Measurements from ENCODE around the gene GLI1. TPM values are rescaled to one million over a fixed set of nuclear protein-coding genes. Genes with fewer than 3 reads are reported as not detected.

The GLI1 gene
- total RNA-seq, 1 experiment from 2014 or later, result 25.8 TPM

GRCh38 chr12:57481671-57482070 lies 22.1 kb downstream of the GLI1 start:
- no CpG with 5 or more reads among the region's 1 CpG for WGBS (ENCODE audit: extremely low coverage, insufficient read length, low lambda C conversion rate)
- H3K4me1 ChIP-seq (ENCODE audit: insufficient read depth, low read length), result peaks cover 3% of the 10 kb centered on the region; the same call in 1 of the 2 replicates
- no peak overlapping the region for H2BK12ac ChIP-seq (ENCODE audit: insufficient read length, low read depth, low read length)
- H3K9ac ChIP-seq (ENCODE audit: extremely low read depth, insufficient read length, low read length), result no peak overlapping the region
- no peak overlapping the region for H3K4ac ChIP-seq (ENCODE audit: low read depth, low read length)
- Mint-ChIP-seq H3K27me3 (ENCODE audit: low read depth) (peaks cover 34% of the 10 kb centered on the region), H3K36me3 (ENCODE audit: insufficient read depth in 1 of 3, low read depth in 3 of 3) (no peaks in the 10 kb centered on the region; a peak in 1 of 7 replicates), H3K9me3 (no peaks in the 10 kb centered on the region), H3K4me1 (peaks cover 23 to 27% of the 10 kb centered on the region in 2 experiments), H3K27ac (peak overlapping the region in 2 of 3 experiments; percentile 15 to 17; a peak in 1 of 7 replicates), H3K4me3 (no peak overlapping the region)
- no peak overlapping the region for H2BK5ac ChIP-seq (ENCODE audit: insufficient read length, low read length)
- no peaks in the 10 kb centered on the region for H3K23me2 ChIP-seq (ENCODE audit: insufficient read length, low read depth, low read length, poor library complexity, severe bottlenecking)
- H4K5ac ChIP-seq (ENCODE audit: insufficient read length, low read depth, low read length), result no peak overlapping the region
- no peaks in the 10 kb centered on the region for H3K9me3 ChIP-seq (ENCODE audit: control insufficient read depth, low read depth, low read length)
- H3K27me3 ChIP-seq (ENCODE audit: insufficient read depth, low read length), result peaks cover 6% of the 10 kb centered on the region; the same call in 1 of the 2 replicates
- H3K23ac ChIP-seq (ENCODE audit: insufficient read length, low read depth, low read length), result no peak overlapping the region
- H3K79me1 ChIP-seq (ENCODE audit: insufficient read depth, low read depth, low read length, poor library complexity, severe bottlenecking), result no peaks in the 10 kb centered on the region
- no peak overlapping the region for H3K4me2 ChIP-seq (ENCODE audit: insufficient read depth, insufficient read length, low read length)
- H4K91ac ChIP-seq (ENCODE audit: insufficient read length, low read depth, low read length), result no peak overlapping the region
- H3K14ac ChIP-seq (ENCODE audit: insufficient read depth, low read length), result no peak overlapping the region
- H4K20me1 ChIP-seq (ENCODE audit: control insufficient read depth, insufficient read depth, insufficient read length), result peaks cover 3% of the 10 kb centered on the region
- no peak for DNase-seq
- H3T11ph ChIP-seq (ENCODE audit: low read length), result no peak overlapping the region
- H3K18ac ChIP-seq (ENCODE audit: insufficient read length, low read depth, low read length), result no peak overlapping the region
- no peak overlapping the region for H2AFZ ChIP-seq (ENCODE audit: low read length)
- no peak overlapping the region for H4K8ac ChIP-seq (replicated peaks; ENCODE audit: insufficient read length, low read depth, low read length)
- no peaks in the 10 kb centered on the region for H3K79me2 ChIP-seq (ENCODE audit: insufficient read depth, low read length)
- H2BK20ac ChIP-seq (ENCODE audit: low read depth, low read length, poor library complexity, severe bottlenecking), result no peak overlapping the region
- H2AK5ac ChIP-seq (ENCODE audit: insufficient read length, low read length), result no peak overlapping the region
- H3K56ac ChIP-seq (ENCODE audit: insufficient read length, low read depth, low read length), result no peak overlapping the region
- H3K27ac ChIP-seq (ENCODE audit: insufficient read length, low read depth, low read length), result no peak overlapping the region
- no peak for TF ChIP-seq CTCF (conservative IDR thresholded peaks at IDR 0.05)
- no peak overlapping the region for H2BK120ac ChIP-seq (ENCODE audit: low read depth, low read length, poor library complexity, severe bottlenecking)
- no peak overlapping the region for H2BK15ac ChIP-seq (ENCODE audit: low read depth, low read length)

All from H9 (cell line).